C4-2B (cell line): ENCODE data around the gene LCE1F.

Experiments
- CTCF ChIP-seq: fragments of 450-650 bp; conservative IDR thresholded peaks from 2 replicates; pipeline ENCODE4 v1.5.1; 2017; ENCODE audit warnings: mild to moderate bottlenecking
- ZFX ChIP-seq: fragments of 450-650 bp; IDR thresholded peaks from 2 replicates; pipeline ENCODE4 v1.6.1; 2017

- no peak for TF ChIP-seq CTCF
- no peak for TF ChIP-seq ZFX
These were observed 50.0 kb downstream of the LCE1F start for GRCh38 chr1:152824964-152825363.
